ENCODE data around the gene MMP11.

DNA sequence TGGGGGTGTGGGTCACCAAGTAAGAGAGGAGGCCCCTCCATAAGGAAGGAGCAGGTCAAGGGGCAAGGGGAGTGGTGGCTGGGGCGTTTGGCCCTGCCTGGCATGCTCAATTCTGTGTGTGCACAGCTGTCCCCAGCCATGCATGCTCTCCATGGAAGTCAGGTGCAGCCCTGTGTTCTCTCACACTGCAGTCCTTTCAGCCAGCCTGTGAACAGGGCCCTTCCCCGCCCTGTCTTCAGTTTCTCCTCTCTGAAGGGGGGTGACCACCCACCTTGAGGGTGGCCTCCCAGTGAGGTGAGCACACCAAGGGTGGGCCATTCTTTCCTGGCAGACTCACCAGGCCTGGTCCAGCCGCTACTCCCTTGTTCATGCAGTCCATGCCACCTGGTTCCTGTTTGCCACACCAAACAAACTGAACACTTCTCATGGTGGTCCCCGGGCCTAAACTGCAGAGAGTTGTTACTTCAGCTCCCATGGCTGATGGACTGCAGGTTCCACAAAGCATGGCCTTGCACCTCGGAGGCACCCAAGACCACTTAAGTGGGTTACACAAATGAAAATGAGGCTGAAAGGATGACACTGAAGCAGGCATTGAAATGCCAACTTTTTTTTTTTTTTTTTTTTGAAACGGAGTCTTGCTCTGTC, 3.2 kb upstream of the MMP11 start:
- TF ChIP-seq, protein P1, sequence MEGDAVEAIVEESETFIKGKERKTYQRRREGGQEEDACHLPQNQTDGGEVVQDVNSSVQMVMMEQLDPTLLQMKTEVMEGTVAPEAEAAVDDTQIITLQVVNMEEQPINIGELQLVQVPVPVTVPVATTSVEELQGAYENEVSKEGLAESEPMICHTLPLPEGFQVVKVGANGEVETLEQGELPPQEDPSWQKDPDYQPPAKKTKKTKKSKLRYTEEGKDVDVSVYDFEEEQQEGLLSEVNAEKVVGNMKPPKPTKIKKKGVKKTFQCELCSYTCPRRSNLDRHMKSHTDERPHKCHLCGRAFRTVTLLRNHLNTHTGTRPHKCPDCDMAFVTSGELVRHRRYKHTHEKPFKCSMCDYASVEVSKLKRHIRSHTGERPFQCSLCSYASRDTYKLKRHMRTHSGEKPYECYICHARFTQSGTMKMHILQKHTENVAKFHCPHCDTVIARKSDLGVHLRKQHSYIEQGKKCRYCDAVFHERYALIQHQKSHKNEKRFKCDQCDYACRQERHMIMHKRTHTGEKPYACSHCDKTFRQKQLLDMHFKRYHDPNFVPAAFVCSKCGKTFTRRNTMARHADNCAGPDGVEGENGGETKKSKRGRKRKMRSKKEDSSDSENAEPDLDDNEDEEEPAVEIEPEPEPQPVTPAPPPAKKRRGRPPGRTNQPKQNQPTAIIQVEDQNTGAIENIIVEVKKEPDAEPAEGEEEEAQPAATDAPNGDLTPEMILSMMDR (IDR thresholded peaks at IDR 0.05), result no peak
- TF ChIP-seq POLR2A (IDR thresholded peaks at IDR 0.05), result no peak
